ENCODE results near the gene PRIMPOL.
A peak's percentile ranks its signal among the peaks of the same experiment; 100 is the strongest.
"Not testable (repeated sequence)": the region's sequence is repeated elsewhere in the genome, so short reads cannot be mapped to it uniquely, and the experiment has no call there.

The PRIMPOL gene

DNA sequence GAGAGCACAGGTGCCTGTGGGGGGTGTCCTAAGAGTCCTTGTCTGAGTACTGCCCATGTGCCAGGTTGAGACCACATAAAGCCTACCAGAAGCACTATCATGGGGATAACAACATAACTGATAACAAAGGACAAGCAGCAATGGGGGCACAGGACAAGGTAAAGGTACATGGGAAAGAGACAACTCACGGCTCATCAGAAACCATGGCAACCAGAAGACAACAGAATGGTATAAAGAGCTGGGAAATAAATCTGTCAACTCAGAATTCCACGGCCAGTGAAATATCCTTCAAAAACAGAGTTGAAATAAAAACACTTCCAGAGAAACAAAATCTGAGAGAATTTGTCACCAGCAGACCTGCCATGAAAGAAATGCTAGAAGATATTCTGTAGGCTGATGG lies 64.3 kb downstream of the PRIMPOL start:
- DNase-seq (ENCODE audit: low read depth): no peak

DNA sequence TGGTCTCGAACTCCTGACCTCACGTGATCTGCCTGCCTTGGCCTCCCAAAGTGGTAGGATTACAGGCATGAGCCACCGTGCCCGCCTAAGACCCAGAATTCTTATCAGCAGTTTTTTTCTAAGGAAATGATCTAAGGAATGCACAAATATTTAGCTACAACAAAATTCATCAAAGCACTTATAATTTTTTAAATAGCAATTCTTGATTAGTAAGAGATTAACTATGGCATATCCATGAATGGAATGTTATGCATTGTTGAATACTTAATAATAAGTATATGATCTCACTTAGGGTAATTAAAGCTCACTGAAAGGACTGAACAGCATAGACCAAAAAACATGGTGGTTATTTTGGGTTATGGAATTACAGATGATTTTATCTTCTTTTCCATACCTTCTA lies 66.0 kb downstream of the PRIMPOL start:
- no peak for DNase-seq (ENCODE audit: low read depth)

DNA sequence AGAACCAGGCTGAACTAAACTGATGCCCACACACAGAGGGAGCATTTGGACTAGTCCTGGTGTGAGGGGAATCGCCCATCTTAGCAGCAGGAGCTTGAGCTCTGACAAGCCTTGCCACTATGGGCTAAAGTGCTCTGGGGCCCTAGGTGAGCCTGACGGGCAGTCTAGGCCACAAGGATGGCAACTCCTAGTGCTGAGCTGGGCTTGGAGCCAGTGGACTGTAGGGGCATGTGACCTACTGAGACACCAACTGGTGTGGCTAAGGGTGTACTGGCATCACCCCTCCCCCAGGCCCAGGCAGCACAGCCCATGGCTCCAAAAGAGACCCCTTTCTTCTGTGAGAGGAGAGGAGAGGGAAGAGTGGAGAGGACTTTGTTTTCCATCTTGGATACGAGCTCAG lies 69.9 kb downstream of the PRIMPOL start:
- no peak for DNase-seq (ENCODE audit: low read depth)

DNA sequence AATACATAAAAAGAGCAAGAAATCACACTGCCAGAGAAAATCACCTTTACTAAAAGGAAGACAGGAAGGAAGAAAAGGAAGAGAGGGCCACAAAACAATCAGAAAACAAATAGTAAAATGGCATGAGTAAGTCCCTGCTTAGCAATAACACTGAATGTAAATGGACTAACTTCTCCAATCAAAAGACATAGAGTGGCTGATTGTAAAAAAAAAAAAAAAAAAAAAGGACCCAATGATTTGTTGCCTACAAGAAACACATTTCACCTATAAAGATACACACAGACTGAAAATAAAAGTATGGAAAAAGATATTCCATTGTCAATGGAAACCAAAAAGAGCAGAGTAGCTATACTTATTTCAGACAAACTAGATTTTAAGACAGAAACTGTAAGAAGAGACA lies 71.7 kb downstream of the PRIMPOL start:
- no peak for DNase-seq (ENCODE audit: low read depth)

DNA sequence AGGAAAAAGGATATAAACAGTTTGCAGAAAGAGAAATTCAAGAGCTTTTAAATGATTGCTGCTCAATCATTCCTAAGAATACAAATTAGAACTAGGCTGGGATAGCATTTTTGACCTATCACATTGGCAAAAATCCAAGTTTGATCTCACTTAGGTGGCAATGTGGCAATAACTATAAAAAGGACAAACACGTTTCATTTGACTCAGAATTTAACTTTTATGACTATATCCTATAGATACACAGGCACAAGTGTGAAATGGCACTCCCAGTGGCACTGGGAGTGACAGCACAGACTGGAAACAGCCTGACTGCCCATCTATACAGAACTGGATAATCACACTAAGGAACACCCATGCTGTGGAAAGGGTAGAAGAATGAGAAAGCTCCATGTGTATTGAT lies 73.3 kb downstream of the PRIMPOL start:
- DNase-seq (ENCODE audit: low read depth): no peak

DNA sequence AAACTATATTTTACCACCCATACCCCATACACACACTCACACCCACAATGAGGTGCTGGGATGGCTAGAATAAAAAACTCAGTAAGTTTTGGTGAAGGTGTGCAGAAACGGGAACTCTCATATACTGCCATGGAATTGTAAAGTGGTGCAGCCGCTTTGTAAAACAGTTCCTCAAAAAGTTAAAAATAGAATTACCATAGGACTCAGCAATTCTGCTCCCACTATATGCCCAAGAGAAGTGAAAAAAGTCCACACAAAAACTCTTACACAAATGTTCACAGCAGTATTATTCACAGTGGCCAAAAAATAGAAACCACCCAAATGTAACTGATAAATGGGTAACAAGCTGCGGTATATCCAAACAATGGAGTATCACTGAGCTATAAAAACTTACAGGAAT lies 77.9 kb downstream of the PRIMPOL start:
- no peak for DNase-seq (ENCODE audit: low read depth)

DNA sequence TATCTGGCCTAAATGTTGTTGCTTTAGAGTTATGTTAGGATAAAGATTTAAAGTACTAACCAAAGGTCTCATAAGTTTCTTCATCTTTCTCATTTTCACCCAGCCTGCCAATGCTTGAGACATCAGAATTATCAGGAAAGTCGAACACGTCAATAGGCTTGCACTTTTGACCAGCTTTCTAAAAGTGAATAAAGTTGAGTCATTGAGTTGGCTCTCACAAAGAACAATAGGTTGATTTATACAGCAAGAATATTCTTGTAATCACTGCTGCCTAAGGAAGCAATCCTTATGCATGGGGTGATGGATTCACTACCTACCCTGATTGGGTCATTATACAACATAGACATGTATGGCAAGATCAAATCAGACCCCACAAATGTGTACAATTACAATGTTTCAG lies 79.3 kb downstream of the PRIMPOL start:
- no peak for DNase-seq (ENCODE audit: low read depth)

DNA sequence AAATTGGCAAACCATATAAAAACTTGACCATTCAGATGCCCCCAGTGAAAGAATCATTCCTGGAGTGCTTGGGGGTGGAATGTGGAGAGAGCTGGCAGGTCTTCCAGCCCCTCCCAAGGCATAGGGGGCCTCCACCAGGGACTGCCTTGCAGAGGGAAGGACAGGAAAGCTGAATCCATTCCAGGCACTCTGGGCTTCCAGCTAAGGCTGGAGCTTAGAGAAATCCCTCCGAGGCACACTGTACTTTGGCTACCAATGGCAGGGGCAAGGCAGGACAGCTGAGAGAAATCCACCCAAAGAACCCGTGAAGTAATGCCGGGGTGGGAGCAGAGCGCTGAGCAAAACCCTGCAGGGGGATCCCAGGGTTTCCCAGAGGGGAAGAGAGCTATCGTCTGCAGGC lies 80.4 kb downstream of the PRIMPOL start:
- DNase-seq (ENCODE audit: low read depth): no peak

DNA sequence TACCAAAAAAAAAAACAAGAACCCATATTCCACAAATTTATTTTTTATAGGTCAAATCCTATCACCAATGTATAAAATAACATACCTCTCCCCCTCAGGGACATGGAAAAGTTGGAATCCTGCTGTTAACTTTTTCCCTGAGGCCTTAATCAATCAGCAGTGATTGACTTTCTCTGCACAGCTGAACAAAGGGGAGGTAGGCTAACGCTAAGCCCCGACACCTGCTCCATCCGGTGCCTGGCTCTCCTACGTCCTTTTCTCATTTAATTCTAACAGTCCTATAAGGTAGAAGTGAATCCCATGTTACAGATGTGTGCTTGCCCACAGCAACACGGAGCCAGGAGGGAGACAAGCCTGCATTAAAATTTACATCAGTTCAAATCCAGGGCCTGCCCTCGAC lies 81.5 kb downstream of the PRIMPOL start:
- DNase-seq (ENCODE audit: low read depth): no peak

DNA sequence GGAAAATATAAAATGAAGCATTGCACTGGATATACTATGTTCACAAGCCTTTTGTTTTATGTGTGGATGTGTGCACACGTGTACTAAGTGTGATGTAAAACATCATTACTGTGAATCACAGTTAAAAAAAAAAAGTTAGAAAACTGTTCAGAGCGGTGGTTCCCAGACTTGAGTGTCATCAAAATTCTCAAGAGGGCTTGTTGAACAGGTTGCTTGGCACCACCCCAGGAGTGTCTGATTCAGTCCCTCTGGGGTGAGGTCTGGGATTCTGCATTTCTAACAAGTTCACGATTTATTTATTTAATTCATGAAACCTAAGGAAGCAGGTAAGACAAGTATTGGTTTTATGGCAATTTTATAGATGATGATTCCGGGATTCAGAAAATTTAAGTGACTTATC lies 82.6 kb downstream of the PRIMPOL start:
- DNase-seq (ENCODE audit: low read depth): no peak

DNA sequence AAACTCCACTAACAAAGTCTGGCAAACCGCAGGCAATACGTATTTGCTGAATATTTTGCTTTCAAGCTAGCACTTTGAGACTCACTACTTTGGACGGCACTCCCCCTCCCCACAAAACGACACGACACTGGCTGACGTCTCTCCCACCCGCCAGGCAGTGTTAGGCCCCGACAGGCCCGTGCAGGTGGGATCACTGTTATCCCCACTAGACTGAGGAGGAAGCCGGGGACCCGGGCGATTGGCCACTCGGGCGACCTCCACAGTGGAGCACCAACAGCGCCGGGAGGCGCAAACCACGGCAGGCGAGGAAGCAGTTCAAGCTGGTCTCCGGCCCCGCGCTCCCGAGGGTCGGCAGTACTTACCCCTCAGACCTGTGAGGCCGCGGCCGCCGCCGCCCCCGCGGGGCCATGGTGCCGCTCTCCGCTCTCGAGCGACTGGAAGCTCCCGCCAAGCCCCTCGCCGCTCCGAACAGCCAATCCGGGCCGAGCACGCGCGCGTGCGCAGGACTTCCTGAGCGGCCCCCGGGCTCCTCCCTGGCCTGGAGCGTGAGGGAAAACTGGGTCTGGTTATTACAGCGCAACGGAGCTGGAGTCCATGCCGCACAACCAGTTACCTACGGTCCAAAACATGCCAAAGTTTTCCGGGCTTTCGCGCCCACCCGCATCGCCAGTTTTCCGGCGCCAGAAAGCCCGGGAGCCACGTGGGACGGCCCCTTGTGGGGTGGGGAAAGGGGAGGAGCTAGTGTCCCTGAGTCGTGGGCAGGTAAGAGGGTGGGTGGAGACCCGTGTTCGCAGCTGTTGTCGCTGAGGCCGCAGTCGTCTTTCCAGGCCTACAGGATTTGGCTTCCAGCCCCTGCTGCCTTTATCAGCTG lies 84.4 kb downstream of the PRIMPOL start, which contains the start of gene CENPU:
TSS of gene CENPU (minus strand) at position 443 of the 871 bp plus-strand sequence. CDS start at position 409, 34 bp downstream.
- peak; percentile 93 for DNase-seq (ENCODE audit: low read depth)

DNA sequence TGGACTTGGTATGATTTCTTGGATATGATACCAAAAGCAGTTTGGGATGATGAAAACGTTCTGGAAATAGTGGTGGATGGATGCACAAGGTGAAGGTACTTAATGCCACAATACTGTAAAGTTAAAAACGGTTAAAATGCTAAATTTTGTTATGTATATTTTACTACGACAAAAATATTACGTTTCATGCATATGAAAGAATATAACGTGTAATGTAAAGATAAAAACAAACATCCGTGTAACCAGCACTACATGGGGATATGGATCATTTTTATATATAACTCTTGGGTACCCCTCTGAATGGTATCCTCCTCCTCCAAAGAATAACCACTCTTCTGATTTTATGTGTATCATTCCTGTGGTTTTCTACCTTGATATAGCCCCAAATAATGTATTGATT lies 85.2 kb downstream of the PRIMPOL start:
- DNase-seq (ENCODE audit: low read depth): no peak

DNA sequence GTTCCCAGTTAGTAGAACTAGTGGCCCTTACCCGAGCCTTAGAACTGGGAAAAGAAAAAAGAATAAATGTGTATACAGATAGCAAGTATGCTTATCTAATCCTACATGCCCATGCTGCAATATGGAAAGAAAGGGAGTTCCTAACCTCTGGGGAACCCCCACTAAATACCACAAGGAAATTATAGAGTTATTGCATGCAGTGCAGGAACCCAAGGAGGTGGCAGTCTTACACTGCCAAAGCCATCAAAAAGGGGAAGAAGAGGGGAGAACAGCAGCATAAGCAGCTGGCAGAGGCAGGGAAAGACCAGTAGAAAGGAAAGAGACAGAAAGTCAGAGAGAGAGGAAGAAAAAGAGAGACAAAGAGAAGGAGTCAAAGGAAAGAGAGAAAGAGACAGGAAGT lies 90.0 kb downstream of the PRIMPOL start:
- not testable (repeated sequence) for DNase-seq (ENCODE audit: low read depth)

DNA sequence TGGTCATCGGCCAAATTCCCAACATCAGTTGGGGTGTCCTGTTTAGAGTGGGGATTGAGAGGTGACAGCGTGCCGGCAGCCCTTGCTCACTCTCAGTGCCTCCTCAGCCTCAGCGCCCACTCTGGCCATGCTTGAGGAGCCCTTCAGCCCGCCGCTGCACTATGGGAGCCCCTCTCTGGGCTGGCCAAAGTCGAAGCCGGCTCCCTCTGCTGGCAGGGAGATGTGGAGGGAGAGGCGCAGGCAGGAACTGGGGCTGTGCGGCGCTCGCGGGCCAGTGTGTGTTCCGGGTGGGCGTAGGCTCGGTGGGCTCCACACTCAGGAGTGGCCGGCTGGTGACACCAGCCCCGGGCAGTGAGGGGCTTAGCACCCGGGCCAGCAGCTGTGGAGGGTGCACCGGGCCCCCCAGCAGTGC lies 91.4 kb downstream of the PRIMPOL start:
- no peak for DNase-seq (ENCODE audit: low read depth)

DNA sequence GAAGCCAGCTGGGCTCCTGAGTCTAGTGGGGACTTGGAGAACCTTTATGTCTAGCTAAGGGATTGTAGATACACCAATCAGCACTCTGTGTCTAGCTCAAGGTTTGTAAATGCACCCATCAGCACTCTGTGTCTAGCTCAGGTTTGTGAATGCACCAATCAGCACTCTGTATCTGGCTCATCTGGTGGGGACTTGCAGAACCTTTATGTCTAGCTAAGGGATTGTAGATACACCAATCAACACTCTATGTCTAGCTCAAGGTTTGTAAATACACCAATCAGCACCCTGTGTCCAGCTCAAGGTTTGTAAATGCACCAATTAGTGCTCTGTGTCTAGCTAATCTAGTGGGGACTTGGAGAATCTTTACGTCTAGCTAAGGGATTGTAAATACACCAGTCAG lies 92.1 kb downstream of the PRIMPOL start:
- not testable (repeated sequence) for DNase-seq (ENCODE audit: low read depth)

DNA sequence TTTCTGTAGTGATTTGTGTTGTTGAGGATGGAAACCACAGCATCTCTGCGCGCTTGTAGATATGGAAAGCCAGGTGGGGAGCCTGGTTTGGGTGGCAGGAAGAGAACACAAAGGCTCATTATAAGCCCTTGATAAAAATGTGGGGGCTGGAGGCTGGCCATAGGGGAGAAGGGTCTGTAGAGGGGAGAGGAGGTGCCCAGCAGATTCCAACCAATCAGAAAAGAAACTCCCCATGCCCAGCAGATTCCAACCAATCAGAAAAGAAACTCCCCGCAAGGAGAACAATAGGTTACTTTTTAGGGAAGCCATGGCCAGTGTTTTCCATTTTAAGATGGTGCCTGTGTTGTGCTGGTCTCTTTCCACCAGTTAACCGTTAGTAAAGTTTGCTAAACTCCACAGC lies 94.1 kb downstream of the PRIMPOL start:
- DNase-seq (ENCODE audit: low read depth): no peak

DNA sequence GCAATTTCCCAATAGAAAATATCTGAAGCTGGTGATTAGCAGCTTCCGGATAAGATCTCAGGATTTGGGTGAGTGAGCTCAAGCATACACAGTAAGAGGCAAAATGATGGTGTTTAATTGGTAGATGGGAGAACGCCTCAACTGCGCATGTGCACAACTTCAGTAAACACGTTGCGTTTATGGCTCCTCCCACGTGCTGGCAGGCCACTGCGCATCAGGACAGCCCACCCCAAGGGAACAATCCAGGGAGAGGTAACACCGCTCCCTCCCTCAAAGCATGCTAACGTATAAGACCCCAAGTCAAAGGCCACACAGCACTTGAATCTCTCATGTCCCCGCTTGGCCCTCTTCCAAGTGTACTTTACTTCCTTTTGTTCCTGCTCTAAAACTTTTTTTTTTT lies 94.7 kb downstream of the PRIMPOL start:
- no peak for DNase-seq (ENCODE audit: low read depth)
